ENCODE data around the gene ELMO1.

DNA sequence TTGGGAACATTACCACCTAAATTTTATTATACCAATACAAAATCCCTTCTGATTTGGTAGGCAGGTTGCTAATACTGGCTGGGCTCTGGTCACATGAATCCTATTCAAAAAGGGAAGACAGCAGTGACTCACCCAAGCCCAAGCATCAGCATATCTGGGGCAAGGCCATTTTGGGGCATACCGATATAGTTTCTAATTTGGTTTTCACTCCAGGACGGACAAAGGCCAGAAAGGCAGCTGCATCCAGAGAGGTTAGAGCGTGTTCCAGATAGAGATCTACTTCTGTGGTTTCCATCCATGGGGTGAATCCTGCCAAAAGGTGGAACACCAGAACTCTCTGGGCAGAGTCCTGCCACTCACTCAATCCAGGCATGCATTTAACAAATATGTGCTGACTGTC lies 335.8 kb downstream of the ELMO1 start:
- TF ChIP-seq POLR2A (IDR thresholded peaks at IDR 0.05; ENCODE audit: low read length) (no peak), GATA1 (IDR thresholded peaks at IDR 0.05; ENCODE audit: low read depth, low read length) (no peak)
